Lower leg skin (tissue), 4 donors: ENCODE results near the gene TTBK1. TPM values are rescaled to one million over a fixed set of nuclear protein-coding genes. Genes with fewer than 3 reads are reported as not detected.
A peak's percentile ranks its signal among the peaks of the same experiment; 100 is the strongest.

ENCODE experiments used
- DNase-seq, 2 donors: peaks; one replicate each; pipeline ENCODE4 v3.0.0-alpha.2; 2019; ENCODE audit warnings: low spot score in 2 of 2
- H3K4me3 ChIP-seq: fragments of 200-600 bp; sonication (generic); 2 replicates; pipeline ENCODE4 v1.5.1; 2017; ENCODE audit warnings: mild to moderate bottlenecking, low read depth; ENCODE audit not compliant: poor library complexity, severe bottlenecking
- POLR2A ChIP-seq, 2 donors: fragments of 450-650 bp; IDR thresholded peaks; one replicate each; pipeline ENCODE4 v1.6.1; 2016 to 2017; ENCODE audit warnings: antibody characterized with exemption in 2 of 2, mild to moderate bottlenecking in 1 of 2, moderate library complexity in 1 of 2
- WGBS, 2 donors: methylation state at CpG; one replicate each; pipeline ENCODE4 v1.1.5; 2018; 5-methylcytosine and 5-hydroxymethylcytosine counted together
- intact Hi-C: fragments of 100-400 bp; cut with DNase I; formaldehyde crosslinking; loops from one replicate; pipeline ENCODE4 v1.15.0; 2023; ENCODE audit warnings: low total_unique reads
- total RNA-seq, 4 donors: library from RNA; depleted of rRNA; stranded (reverse); fragments of >200 nt; gene quantifications; one replicate each; pipeline ENCODE4 v1.1.0, GENCODE V29; 2016
- TF ChIP-seq, protein P1 (sequence below), 3 donors: fragments of 450-650 bp; IDR thresholded peaks; one replicate each; pipeline ENCODE4 v1.5.1; 2016; ENCODE audit warnings: antibody characterized with exemption in 3 of 3, mild to moderate bottlenecking in 3 of 3, moderate library complexity in 2 of 3

The TTBK1 gene
- total RNA-seq, 4 donors from 2014 or later = 0.08 TPM; not detected in 3

DNA sequence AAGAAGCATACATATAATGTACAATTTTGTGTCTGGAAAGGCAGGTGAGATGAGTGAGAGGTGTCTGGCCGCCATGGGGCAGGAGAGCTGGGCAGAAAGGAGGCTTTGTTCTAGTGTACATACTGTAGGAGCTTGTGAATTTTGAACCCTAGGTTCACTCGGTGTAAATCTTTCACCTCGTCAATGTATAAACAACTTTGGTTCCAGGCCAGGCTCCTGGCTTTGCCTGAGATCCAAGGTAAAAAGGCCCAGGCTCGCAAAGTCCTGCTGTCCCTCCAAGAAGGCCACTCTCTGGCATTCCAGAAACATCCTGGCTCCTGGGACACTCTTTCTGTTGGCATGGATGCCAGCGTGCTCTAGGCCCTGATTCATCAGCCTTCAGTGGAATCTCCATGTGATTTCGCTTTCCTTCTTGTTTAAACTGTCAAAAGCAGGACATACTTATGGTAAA is 47.6 kb downstream of the TTBK1 start:
- H3K4me3 ChIP-seq = no peak overlapping the region
- intact Hi-C loops = no loop called here
- no peak for DNase-seq
- 81 to 86% methylated on average over 6 of the region's 6 CpGs for WGBS, 2 donors
- TF ChIP-seq, protein P1, sequence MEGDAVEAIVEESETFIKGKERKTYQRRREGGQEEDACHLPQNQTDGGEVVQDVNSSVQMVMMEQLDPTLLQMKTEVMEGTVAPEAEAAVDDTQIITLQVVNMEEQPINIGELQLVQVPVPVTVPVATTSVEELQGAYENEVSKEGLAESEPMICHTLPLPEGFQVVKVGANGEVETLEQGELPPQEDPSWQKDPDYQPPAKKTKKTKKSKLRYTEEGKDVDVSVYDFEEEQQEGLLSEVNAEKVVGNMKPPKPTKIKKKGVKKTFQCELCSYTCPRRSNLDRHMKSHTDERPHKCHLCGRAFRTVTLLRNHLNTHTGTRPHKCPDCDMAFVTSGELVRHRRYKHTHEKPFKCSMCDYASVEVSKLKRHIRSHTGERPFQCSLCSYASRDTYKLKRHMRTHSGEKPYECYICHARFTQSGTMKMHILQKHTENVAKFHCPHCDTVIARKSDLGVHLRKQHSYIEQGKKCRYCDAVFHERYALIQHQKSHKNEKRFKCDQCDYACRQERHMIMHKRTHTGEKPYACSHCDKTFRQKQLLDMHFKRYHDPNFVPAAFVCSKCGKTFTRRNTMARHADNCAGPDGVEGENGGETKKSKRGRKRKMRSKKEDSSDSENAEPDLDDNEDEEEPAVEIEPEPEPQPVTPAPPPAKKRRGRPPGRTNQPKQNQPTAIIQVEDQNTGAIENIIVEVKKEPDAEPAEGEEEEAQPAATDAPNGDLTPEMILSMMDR (IDR thresholded peaks at IDR 0.05) = no peak
- TF ChIP-seq POLR2A (IDR thresholded peaks at IDR 0.05) = no peak

DNA sequence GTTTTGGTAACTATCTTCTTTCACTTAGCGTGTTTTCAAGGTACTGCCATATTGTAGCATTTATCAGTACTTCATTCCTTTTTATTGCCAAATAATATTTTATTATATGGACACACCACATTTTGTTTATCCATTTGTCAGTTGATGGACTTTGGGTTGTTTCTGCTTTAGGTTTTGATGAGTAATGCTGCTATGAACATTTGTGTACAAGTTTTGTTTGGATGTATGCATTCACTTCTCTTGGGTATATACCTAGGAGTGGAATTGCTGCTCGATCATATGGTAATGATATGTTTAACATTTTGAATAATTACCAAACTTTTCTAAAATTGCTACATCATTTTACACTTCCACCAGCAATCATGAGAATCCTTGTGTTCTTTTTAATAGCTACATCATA is 48.4 kb downstream of the TTBK1 start:
- TF ChIP-seq, protein P1 (IDR thresholded peaks at IDR 0.05) = no peak
- TF ChIP-seq POLR2A (IDR thresholded peaks at IDR 0.05) = no peak
- no peak overlapping the region for H3K4me3 ChIP-seq
- 86 to 96% methylated on average over 2 of the region's 2 CpGs for WGBS, 2 donors
- intact Hi-C loops = no loop called here
- DNase-seq = no peak

DNA sequence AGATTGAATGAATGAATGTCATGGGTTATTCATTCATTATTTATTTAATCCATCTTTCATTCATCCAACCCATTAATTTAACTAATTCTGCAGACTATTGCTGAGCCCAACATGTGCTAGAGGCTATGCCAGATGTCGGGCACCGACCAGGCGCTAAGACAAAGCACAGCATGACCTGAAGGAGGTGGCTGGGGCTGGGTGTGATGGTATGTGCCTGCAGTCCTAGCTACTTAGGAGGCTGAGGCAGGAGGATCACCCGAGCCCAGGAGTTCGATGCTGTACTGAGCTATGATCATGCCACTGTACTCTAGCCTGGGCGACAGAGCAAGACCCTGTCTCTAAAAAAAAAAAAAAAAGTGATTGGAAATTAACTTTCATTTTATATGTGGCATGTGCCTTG is 49.1 kb downstream of the TTBK1 start:
- intact Hi-C loops = no loop called here
- TF ChIP-seq POLR2A (IDR thresholded peaks at IDR 0.05) = no peak
- TF ChIP-seq, protein P1 (IDR thresholded peaks at IDR 0.05) = no peak
- no peak overlapping the region for H3K4me3 ChIP-seq
- WGBS, 2 donors = 89 to 90% methylated on average over 6 of the region's 6 CpGs
- DNase-seq = no peak

DNA sequence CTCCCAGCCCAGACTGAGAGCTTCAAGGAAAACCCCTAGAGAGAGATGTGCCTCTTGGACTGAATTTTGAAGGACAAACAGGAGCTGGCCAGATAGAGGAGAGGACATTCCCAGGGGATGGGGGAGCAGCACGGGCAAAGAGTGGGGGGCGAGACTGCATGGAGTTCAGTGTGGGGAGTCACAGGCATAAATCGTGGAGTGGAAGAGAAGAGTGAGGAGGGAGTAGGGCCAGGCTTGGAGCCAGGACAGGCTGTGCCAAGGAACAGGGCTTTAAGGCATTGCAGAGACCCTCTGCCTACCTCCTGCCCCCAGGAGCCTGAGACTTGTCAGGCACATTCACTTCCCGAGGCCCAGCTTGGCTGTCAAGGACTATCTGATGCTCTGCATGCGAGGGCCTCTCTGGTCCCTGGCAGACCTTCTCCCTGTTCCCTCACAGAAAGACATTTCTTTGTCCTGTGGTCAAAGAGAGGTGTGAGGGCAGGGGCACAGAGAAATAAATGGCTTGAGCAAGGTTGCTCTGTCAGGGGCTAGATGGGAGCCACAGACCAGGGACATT is 49.6 kb downstream of the TTBK1 start:
- intact Hi-C loops = no loop called here
- H3K4me3 ChIP-seq = no peak overlapping the region
- TF ChIP-seq, protein P1 (IDR thresholded peaks at IDR 0.05) = no peak
- no peak for TF ChIP-seq POLR2A (IDR thresholded peaks at IDR 0.05)
- no peak for DNase-seq
- WGBS, 2 donors = 73 to 80% methylated on average over 5 of the region's 5 CpGs

DNA sequence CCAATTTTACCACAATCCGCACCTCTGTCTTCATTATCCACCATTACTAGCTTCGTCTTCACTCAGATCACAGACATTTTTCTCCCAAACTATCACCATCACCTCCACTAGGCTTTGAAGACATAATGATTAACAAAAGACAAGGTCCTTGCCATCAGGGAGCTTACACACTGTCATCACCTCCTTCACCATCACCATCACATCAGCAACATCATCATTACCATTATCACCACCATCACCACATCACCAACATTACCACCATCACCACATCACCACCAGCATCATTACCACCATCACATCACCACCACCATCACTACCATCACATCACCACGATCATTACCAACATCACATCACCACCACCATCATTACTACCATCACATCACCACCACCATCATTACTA is 50.4 kb downstream of the TTBK1 start:
- TF ChIP-seq POLR2A (IDR thresholded peaks at IDR 0.05) = no peak
- TF ChIP-seq, protein P1 (IDR thresholded peaks at IDR 0.05) = no peak
- WGBS, 2 donors = 92 to 95% methylated on average over 3 of the region's 3 CpGs
- H3K4me3 ChIP-seq = no peak overlapping the region
- no peak for DNase-seq
- intact Hi-C loops = no loop called here

DNA sequence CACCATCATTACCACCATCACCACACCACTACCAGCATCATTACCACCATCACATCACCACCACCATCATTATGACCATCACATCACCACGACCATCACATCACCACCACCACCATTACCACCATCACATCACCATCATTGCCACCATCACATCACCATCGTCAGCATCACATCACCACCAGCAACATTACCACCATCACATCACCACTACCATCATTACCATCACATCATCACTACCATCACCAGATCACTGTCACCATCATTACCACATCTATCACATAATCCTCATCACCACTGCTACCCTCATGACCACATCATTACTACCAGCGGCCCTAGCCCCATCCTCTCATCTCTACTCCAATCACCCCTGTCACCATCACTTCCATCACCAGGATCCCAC is 51.3 kb downstream of the TTBK1 start:
- no peak overlapping the region for H3K4me3 ChIP-seq
- TF ChIP-seq POLR2A (IDR thresholded peaks at IDR 0.05) = no peak
- TF ChIP-seq, protein P1 (IDR thresholded peaks at IDR 0.05) = peak in 1 of 3 donors; percentile 24
- DNase-seq = no peak
- intact Hi-C loops = no loop called here
- 79 to 85% methylated on average over 3 of the region's 3 CpGs for WGBS, 2 donors
